CD4-positive, alpha-beta T cell treated with Interleukin-10 for 1 hour (primary cell): ENCODE data around the gene RTP3.

ENCODE experiments used
- DNase-seq: peaks from one replicate; pipeline ENCODE4 v3.0.0-alpha.2; 2020

The RTP3 gene

DNA sequence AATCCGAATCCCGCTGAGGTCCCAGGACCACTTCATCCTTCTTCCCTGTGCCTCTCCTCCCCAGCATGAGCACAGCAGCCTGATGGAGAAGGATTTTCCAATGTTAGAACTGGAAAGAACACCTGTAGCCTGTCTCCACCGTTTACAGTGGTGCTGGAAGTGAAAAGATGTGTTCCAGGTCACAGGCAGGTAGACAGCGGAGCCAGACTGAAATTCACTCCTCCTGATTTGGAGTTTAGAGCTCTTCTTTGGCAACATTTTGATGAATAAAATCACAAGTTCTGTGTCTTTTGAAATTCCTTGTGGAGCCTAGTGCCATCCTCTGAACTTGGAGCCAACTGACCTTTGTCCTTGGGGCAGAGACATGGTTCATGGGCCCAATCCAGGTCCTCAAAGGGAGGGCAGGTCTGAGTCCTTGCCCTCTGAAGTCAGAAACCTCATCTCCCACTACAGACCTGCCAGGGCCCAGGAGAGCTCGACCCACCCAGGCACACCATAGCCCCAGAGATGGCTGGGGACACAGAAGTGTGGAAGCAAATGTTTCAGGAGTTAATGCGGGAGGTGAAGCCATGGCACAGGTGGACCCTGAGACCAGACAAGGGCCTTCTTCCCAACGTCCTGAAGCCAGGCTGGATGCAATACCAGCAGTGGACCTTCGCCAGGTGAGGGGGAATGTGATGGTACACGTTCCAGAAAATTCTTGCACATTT, at the start of gene RTP3:
RTP3 (plus strand) TSS at position 421 of the 710 bp plus-strand sequence; CDS start at position 508, 87 bp downstream.
- DNase-seq = no peak

DNA sequence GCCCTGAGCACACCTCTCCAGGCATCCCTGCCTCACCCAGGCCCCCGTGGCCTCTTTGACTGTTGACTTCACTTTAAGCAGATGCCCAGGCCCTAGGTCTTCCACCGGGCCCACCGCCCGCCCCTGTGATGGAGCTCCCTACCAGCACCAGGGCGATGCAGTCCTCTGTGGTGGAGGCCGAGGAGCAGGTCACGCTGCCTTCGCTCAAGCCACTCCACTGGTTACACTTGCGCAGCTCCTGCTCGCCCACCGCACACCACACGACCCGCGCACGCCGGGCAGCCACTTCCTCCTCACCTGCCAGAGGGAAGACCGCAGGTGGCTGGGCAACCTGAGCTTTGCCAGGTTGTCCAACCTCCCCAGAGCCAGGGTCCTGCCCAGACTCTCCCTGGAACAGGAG, 49.1 kb upstream of the RTP3 start:
- no peak for DNase-seq

DNA sequence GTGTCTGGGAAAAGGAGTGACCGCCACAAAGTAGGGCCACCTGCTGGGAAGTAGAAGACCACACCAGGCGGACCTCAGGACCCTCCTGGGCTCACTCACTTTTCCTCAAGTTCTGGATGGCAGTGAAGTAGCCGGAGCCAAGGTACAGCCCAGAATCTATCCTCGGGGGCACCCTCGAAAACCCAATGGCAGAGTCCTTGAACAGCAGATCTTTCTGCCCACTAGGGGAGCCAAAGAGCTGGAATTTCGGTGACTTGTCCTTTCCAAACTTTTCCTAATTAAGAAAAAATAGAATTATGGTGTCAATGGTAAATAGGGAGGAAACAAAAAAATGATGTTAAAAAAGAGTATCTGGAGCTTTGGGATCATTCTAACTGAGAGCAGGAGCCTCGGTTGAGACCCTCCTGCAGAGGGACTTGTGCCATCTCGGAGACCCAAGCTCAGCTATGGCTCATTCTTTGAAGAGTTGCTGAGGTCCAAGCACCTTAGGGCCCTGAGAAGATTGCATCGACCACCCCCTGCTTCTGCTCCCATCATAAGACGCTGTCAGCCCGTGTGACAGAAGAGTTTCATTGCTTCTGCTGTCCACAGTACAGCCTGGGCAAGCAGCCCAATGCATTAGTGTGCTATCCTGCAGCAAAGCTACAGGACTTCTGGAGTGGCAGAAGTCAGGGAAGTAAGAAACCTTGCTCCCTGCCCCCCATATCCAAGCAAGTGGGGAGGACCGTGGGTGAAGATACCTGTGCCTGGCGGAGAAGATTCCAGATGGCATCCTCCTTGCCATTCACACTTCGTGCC, 47.8 kb upstream of the RTP3 start:
- DNase-seq = no peak

DNA sequence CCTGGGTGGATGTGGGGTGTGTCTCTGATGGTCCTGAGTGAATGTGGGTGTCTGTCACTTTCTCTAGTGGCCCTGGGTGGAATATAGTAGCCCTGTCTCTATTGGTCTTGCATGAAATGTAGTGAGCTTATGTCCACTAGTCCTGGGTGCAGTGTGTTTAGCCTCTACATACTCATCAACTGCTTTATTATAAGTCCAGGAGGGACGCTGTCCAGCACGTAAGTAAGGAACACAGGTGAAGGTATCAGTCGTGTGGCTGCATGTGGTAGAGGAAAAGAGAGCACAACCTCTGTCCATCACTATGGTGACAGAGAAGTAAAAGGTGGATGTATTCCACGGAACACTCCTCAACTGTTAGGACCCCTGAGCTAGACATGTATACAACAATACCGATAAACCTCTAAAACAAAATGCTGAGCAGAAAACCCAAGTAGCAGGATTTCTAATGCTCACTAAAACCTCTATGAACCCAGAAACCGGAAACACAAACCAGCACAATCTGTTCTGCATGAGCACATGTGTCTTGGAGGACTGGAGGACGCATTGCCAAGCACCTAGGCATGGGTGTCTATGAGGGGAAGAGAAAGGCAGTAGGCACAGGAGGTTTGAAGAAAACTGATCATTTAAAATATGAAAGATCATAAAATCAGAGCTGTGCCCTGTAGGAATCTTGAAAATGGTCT, 44.1 kb upstream of the RTP3 start:
- DNase-seq = no peak

DNA sequence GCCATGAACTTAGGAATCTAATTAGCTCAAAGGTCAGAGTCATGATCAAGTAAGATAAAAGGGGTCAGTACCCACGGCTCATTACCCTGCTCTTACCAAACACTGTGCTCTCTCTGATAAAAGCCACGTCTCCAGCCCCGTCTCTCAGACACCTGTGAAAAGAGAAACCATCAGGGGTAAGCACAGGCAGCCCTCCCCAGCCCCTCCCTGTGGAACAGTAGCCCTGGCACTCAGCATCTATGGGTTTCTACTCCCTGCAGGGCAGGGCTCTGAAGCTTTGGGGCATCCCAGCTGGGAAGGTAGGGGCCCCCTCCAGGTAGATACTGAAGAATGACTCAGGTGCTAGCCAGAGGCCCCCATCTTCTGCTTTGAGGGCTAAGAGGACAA, 43.6 kb upstream of the RTP3 start:
- DNase-seq = no peak

DNA sequence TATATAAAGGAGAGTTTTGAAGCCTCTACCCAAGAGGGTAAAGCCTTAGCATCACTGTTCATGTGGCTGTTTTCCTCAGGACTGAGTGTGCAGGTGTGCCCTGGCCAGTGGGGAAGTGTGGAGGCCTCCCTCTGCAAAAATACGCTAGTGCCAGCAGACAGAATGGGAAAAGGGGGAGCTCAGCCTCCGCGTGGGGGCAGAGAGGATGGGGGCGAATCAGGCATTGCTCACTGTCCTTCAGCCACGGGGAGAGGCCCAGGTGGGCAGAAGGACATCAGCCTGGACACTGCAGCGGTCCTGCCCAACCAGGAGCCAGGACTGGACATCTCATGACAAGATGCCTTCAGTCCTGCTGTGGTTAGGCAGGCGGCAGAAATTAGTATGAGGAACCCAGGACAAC, 43.2 kb upstream of the RTP3 start:
- no peak for DNase-seq

DNA sequence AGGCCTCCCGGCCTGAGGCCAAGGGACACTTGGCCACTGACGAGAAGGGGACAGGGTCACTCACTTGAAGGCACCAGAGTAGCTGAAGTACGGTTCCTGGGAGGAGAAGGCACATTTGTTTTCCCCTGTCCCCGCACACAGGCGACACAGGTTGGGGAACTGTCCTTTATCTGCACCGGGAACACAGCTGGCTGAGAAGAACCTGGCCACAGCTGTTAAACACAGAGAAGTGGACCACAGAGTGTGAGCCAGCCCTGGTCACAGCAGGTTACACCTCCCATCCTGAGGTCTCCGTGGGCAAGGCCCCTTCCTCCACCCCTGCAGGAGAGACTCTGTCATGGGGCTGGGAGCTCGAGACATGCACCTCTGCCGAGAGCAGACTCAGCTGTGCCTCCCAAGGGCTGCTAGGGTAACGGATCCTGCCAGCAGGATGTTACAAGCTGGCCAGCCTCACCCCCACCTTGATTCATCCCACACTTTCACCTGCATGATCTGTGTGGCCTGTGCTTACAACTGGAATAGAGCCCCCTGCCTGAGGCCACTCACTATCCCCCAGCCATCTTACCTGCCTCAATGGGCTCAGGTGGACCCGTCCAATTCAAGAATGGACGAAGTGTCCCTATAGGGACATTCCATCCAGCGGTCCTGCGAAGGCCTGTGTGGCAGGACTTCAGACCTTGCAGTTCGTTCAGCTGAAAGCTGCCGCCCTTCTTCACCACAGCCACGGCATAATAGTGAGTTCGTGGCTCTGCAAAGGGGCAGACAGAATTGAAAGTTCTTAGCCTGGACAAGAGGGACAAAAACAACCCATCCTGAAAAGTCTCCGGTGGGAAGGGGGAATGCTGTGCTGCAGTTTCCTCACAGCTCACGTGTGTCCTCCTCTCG, 42.3 kb upstream of the RTP3 start:
- DNase-seq = no peak

DNA sequence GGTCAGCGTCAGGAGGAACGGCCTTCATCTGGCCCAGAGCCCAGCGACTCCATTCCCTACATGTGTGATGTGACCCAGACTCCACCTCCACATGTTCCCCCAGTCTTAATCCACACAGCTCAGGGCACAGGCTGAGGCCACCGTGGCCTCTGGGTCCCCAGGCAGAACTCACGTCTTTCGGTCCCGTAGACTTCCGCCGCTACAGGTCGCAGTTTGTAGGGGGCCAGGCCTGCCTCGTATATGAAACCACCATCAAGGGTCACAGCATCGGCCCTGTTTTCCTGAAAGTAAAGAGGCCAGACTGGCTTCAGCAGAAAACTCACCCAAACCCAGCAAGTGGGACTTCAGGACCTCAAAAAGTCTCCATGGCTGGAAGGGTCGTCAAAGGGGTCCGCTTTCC, 41.7 kb upstream of the RTP3 start:
- DNase-seq = no peak

DNA sequence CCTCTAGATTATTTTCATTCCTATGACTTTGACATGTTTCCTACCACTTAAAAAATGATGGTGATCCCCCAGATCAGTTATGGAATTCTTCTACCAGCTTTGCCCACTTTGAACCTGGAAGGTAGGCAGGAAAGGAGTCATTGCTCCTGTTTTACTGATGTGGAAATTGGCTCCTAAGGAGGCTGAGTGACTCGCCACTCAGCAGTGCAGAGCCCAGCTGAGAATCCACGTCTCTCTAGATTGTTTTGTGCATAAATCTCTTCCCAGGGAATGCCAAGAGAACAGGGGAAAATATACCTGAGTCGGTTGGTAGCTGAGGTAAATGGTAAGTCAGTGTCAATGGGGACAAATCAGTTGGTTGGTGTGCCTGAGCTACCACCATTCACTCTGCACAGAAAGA, 37.7 kb upstream of the RTP3 start:
- no peak for DNase-seq

DNA sequence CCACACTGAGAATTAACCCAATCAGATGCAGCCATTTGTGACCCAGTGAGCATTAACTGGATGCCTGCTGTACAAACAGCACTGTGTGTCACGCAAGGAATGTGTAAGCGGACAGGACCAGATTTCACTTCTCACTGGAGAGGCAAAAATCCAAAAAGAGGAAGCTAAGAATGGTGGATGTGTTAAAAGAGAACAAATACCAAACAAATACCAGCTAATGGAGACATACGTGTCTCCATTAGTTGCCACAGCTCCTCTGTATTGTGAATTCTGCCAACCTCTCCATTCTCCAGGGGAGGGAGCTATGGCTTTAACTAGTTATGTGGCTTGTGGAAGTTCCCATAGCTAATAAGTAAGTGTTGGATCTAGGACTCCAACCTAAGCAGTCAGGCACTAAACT, 35.7 kb upstream of the RTP3 start:
- DNase-seq = no peak

DNA sequence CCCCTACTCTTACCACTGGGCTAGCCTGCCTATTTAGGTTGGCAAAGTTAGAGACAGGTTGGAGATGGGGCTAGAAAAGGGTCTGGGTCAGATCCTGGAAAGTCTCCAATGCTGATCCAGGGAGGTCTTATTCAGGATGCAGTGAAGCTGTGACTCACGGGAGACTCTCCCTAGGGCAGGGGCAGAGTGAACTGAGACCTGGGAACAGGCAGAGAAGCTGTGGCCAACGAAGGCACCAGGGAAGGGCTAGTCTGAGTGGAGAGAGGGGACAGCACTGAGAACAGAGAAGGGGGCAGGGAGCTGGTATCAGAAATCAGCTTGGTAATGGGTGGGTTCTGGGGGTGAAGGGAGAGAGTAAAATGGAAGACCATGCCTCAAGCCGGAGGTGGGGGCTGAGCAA, 35.3 kb upstream of the RTP3 start:
- no peak for DNase-seq

DNA sequence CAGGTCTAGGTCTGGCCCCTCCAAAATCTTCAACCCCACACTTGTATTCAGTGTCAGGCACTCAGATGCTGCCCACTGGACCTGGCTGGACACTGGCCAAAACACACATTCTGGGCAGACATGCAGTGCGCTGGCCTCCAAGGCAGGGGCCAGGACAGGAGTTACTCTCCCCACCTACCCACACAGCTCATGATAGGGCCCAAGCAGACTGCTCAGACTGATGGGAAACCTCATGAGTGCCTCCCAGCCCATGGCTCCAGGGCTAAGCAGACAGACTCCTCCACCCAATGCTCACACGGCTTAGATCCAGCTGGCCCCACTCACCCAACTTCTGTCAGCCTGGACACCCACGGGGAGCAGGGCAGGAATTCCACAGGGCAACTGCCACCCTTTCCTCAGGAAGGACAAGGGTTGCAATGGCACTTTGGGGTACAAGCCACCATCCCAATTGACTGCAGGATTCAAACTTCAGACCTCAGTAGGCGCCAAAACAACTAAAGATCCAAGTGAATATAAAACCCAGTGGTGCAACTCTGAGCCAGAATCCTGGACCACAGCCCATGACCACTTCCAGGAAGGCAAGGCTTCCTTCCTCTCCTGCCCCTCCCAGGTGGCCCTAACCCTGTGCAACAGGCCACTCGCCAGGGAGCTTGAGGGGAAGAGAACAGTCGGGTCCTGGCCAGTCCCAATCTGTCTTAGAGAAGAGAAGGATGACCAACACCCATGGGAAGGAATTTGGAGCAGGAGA, 34.5 kb upstream of the RTP3 start:
- no peak for DNase-seq

DNA sequence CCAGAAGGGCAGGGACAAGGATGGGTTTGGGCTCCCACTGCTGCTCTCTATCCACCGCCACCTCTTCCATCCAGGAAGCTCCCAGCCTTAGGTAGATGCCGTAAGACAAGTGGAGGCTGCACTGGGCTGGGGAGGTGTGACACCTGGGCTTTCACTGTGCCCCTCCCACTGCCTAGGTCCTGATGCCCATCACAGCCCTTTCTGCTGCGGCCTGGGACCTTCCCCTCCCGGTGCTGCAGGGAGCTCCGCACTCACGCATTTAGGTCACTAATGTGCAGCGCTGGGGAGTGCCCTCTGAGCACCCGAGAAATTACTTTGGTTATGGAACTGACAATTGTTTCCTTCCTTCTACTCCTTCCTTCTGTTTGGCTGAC, 33.9 kb upstream of the RTP3 start:
- no peak for DNase-seq

DNA sequence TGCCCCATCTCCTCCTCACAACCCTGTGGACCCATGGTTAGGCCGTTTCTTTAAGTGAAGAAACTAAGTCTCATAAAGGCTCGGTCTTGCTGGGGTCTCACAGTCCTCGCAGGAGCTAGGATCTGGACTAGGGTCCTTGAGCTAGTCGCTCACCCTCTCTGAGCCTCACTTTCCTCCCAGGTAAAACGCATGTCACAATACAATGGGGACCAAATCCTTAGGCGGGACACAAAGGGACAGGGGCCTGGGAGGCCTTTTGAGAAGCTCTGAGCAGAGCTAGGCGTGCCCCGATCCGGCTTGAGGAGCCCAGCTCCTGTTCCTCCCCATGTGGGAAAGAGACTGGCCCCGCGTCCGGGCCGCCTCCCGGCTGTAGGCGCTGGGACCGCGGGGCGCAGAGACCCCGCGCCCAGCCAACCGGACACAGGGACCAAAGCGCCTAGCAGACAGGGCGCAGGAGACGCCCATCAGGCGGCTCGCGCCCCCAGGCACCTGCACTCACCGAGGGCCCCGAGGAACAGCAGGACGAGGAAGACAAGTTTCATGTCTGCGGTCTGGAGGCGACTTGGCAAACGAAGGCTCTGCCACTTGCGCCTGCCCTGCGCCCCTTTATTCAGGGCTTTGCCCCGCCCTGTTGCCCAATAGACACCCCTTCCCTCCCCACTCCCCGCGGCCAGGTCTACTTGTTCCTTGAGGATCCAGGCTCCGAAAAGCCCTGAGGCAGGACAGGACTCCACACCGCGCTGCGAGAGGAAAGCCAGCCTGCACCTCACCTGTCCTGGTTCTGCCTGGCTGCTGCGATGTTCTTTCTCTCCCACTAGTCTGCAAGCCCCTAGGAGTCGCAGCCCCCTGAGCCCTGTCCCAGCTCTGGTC, 33.2 kb upstream of the RTP3 start, which contains the start of gene LTF:
LTF (minus strand) TSS at position 580 of the 870 bp plus-strand sequence; CDS start at position 542, 38 bp downstream.
- no peak for DNase-seq

DNA sequence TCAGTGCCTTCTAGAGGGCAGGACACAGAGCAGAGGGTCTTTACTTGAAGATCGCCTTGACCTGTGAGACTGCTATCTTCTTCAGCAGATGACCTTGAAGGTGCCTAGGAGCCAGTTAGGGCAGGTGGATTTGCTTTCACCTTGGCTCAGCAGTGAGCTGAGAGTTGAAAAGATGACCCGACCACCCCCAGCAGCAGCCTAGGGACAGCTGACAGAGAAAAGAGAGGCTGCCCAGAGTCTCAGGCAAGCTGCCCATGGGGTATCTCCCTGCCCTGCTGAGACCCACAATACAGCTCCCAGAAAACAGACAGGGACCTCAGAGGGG, 32.6 kb upstream of the RTP3 start:
- DNase-seq = no peak

DNA sequence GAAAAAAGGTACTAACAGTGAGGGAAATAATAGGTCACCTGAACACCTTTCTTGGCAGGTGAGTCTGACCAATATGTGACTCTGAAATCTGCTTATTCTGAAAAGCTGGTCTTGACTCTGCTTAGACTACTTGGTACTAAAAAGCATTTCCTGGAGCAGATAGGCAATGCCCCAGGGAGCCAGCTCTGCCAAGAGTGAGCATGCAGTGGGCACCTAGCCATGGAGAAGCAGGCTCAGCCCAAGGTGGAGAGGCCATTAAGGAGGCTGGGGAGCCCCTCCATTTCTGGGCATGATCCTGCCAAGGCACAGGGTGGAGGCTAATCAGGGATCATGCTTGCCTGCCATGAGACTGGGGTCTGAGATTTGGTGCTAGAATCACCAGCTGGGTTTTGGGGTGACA, 31.5 kb upstream of the RTP3 start:
- DNase-seq = no peak

DNA sequence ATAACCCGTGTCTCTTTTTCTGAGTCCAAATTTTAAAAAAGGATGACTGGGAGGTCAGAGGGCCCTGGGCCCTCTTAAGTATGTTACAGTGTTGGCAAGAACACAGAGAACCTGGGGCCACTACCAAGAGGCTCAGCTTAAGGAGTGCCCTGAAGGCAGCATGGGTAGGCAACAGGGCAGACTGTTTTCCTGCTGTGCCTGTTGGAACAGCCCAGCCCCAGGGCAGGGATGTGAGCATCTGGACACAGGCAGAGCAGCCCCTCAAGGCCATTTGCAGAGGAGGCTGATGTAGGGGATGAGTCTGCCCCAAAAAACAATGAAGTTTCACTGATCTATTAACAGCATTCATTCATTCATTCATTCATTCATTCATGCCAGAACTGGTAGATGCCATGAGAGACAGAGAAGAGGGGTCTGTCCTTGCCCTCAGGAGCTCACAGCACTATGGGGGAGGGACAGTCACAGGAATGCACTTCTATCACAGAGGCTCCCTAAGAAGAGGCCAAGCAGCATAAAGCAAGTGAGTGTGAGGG, 30.8 kb upstream of the RTP3 start:
- DNase-seq = no peak

DNA sequence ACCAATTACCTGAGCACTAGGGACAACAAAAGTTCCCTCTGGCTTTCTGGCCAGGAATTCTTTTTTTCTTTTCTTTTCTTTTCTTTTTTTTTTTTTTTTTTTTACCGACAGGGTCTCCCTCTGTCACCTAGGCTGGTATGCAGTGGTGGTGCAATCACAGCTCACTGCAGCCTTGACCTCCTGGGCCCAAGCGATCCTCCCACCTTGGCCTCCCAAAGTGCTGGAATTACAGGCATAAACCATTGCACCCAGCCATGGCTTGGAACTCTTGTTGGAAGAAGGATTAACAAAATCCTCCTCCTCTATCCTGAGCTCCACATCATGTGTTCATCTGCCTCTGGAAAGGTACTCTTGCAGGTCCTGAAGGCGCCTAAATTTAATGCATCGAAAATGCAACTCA, 30.2 kb upstream of the RTP3 start:
- DNase-seq = no peak

DNA sequence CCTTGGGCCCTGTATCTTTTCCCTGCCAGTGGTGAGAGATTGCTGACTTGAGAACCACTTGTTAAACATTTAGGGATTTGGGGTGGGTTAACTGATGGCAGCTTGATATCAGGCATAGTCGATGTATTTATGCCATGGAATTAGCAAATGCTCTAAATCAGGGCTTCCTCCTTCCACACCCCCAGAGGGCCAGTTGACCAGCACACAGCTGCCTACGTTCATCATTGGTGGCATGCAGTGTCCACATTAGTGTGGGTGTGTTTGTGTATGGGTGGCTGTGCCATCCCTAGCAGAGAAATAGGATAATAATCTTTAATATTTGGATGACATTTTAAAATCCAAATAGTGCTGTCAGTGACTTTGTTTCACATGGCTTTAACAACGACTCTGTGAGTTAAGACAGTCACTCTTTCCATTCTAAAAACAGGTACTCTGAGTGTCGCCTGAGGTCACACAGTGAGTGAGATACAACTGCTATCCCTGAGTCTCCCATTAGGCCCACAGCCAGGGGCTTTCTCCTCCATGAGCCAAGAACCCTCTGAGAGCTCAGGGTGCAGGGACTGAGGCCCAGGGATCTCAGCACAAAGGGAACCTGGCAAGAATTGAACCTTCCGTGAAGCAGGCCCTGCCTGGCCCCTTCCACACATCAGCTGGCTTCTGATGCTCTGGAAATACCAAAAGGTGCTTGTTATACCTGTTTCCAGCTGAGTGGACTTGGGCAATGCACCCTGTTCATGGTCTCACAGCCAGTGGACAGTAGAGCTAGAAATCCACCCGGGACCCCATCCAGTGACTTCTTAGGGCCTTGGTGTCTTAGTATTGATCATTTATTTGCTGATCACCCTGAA, 28.8 kb upstream of the RTP3 start:
- no peak for DNase-seq
